HEK293 (cell line): ENCODE measurements around the gene KRI1.

Source experiments
- AEBP2 ChIP-seq: fragments of 450-650 bp; formaldehyde crosslinking; IDR thresholded peaks from 2 replicates; pipeline ENCODE4 v1.5.1; 2016; ENCODE audit warnings: missing biosample characterization, missing genetic modification characterization, borderline replicate concordance
- CTCF ChIP-seq: fragments of 450-650 bp; formaldehyde crosslinking; IDR thresholded peaks from 2 replicates; pipeline ENCODE4 v1.5.1; 2016; ENCODE audit warnings: missing biosample characterization, missing genetic modification characterization
- TCF7L2 ChIP-seq: IDR thresholded peaks from 2 replicates; pipeline ENCODE4 v1.6.1; 2011; ENCODE audit warnings: low read depth, mild to moderate bottlenecking, inconsistent platforms, low read length, moderate library complexity, borderline replicate concordance
- ZNF10 ChIP-seq: fragments of 450-650 bp; formaldehyde crosslinking; IDR thresholded peaks from 2 replicates; pipeline ENCODE4 v1.5.1; 2017; ENCODE audit warnings: missing biosample characterization, missing genetic modification characterization
- ZNF157 ChIP-seq: fragments of 450-650 bp; formaldehyde crosslinking; IDR thresholded peaks from 2 replicates; pipeline ENCODE4 v1.5.1; 2016; ENCODE audit warnings: missing biosample characterization, missing genetic modification characterization
- ZNF24 ChIP-seq: fragments of 450-650 bp; formaldehyde crosslinking; IDR thresholded peaks from 2 replicates; pipeline ENCODE4 v1.5.1; 2016; ENCODE audit warnings: missing biosample characterization, missing genetic modification characterization
- ZNF324 ChIP-seq: fragments of 450-650 bp; formaldehyde crosslinking; IDR thresholded peaks from 2 replicates; pipeline ENCODE4 v1.5.1; 2016; ENCODE audit warnings: missing biosample characterization, missing genetic modification characterization
- ZNF423 ChIP-seq: fragments of 450-650 bp; formaldehyde crosslinking; IDR thresholded peaks from 2 replicates; pipeline ENCODE4 v1.5.1; 2016; ENCODE audit warnings: missing biosample characterization, missing genetic modification characterization
- ZNF571 ChIP-seq: fragments of 450-650 bp; formaldehyde crosslinking; IDR thresholded peaks from 2 replicates; pipeline ENCODE4 v1.5.0; 2017; ENCODE audit warnings: missing biosample characterization, missing genetic modification characterization
- ZNF639 ChIP-seq: fragments of 450-650 bp; formaldehyde crosslinking; IDR thresholded peaks from 2 replicates; pipeline ENCODE4 v1.5.1; 2016; ENCODE audit warnings: missing biosample characterization, missing genetic modification characterization

GRCh38 chr19:10612499-10613119 lies 46.8 kb upstream of the KRI1 start:
- TF ChIP-seq ZNF157 (tag by site-specific recombination) (no peak), CTCF (tag by site-specific recombination) (no peak), AEBP2 (tag by site-specific recombination) (no peak), ZNF639 (no peak), ZNF324 (tag by site-specific recombination) (no peak), ZNF10 (tag by site-specific recombination) (no peak), ZNF24 (tag by site-specific recombination) (no peak), ZNF571 (tag by site-specific recombination) (no peak), ZNF423 (tag by site-specific recombination) (no peak), TCF7L2 (no peak)
